Measurements from ENCODE around the gene SH2D2A.
A peak's percentile ranks its signal among the peaks of the same experiment; 100 is the strongest.

The SH2D2A gene

GRCh38 chr1:156816561-156817328, at the start of gene SH2D2A:
TSS of gene SH2D2A (minus strand) at chr1:156816848. CDS start at chr1:156816708, 140 bp downstream.
- H3K4me3 ChIP-seq (ENCODE audit: low read depth, low read length), result no peak within 1 kb of the TSS
- DNase-seq (ENCODE audit: low read depth), result peak; percentile 81
- TF ChIP-seq POLR2A (IDR thresholded peaks at IDR 0.05; ENCODE audit: extremely low read depth, insufficient read length) (peak; percentile 16), MAX (IDR thresholded peaks at IDR 0.05; ENCODE audit: low read depth, low read length) (no peak)

- TF ChIP-seq MYC (IDR thresholded peaks at IDR 0.05; ENCODE audit: low read depth, low read length), result no peak
- TF ChIP-seq POLR2A (IDR thresholded peaks at IDR 0.05; ENCODE audit: extremely low read depth, insufficient read length), result no peak
- no peak for TF ChIP-seq CTCF (IDR thresholded peaks at IDR 0.05; ENCODE audit: low read depth, low read length)
- no peak for TF ChIP-seq MAX (IDR thresholded peaks at IDR 0.05; ENCODE audit: low read depth, low read length)
- H3K4me3 ChIP-seq (ENCODE audit: low read depth, low read length), result no peak overlapping the region
- DNase-seq (ENCODE audit: low read depth), result no peak
Measured at GRCh38 chr1:156865865-156866248, 49.2 kb upstream of the SH2D2A start.

GRCh38 chr1:156865258-156865657, 48.6 kb upstream of the SH2D2A start:
- no peak overlapping the region for H3K4me3 ChIP-seq (ENCODE audit: low read depth, low read length)
- TF ChIP-seq MYC (IDR thresholded peaks at IDR 0.05; ENCODE audit: low read depth, low read length) (no peak), CTCF (IDR thresholded peaks at IDR 0.05; ENCODE audit: low read depth, low read length) (no peak), POLR2A (IDR thresholded peaks at IDR 0.05; ENCODE audit: extremely low read depth, insufficient read length) (no peak), MAX (IDR thresholded peaks at IDR 0.05; ENCODE audit: low read depth, low read length) (no peak)
- peak; percentile 36 for DNase-seq (ENCODE audit: low read depth)

GRCh38 chr1:156864796-156865195, 48.1 kb upstream of the SH2D2A start:
- no peak overlapping the region for H3K4me3 ChIP-seq (ENCODE audit: low read depth, low read length)
- TF ChIP-seq POLR2A (IDR thresholded peaks at IDR 0.05; ENCODE audit: extremely low read depth, insufficient read length) (no peak), CTCF (IDR thresholded peaks at IDR 0.05; ENCODE audit: low read depth, low read length) (no peak), MAX (IDR thresholded peaks at IDR 0.05; ENCODE audit: low read depth, low read length) (no peak), MYC (IDR thresholded peaks at IDR 0.05; ENCODE audit: low read depth, low read length) (no peak)
- peak; percentile 39 for DNase-seq (ENCODE audit: low read depth)

- H3K4me3 ChIP-seq (ENCODE audit: low read depth, low read length), result no peak overlapping the region
- no peak for DNase-seq (ENCODE audit: low read depth)
- TF ChIP-seq POLR2A (IDR thresholded peaks at IDR 0.05; ENCODE audit: extremely low read depth, insufficient read length) (no peak), CTCF (IDR thresholded peaks at IDR 0.05; ENCODE audit: low read depth, low read length) (no peak), MAX (IDR thresholded peaks at IDR 0.05; ENCODE audit: low read depth, low read length) (no peak), MYC (IDR thresholded peaks at IDR 0.05; ENCODE audit: low read depth, low read length) (no peak)
Measured at GRCh38 chr1:156863631-156864030, 47.0 kb upstream of the SH2D2A start.

GRCh38 chr1:156862997-156863599, 46.5 kb upstream of the SH2D2A start:
- no peak for DNase-seq (ENCODE audit: low read depth)
- TF ChIP-seq MYC (IDR thresholded peaks at IDR 0.05; ENCODE audit: low read depth, low read length) (no peak), CTCF (IDR thresholded peaks at IDR 0.05; ENCODE audit: low read depth, low read length) (no peak), POLR2A (IDR thresholded peaks at IDR 0.05; ENCODE audit: extremely low read depth, insufficient read length) (no peak), MAX (IDR thresholded peaks at IDR 0.05; ENCODE audit: low read depth, low read length) (no peak)
- no peak overlapping the region for H3K4me3 ChIP-seq (ENCODE audit: low read depth, low read length)

Measured in NB4 (cell line).